ENCODE measurements around the gene TBC1D14. TPM values are rescaled to one million over a fixed set of nuclear protein-coding genes. Genes with fewer than 3 reads are reported as not detected.

TBC1D14 gene
- total RNA-seq, 1 experiment from 2014 or later, result 153 TPM

Other genes starting within 250 kb of the TBC1D14 start
- gene S100P, start 215.9 kb upstream of the TBC1D14 start, total RNA-seq (2014; rRNA removed; shearing (Covaris generic)), result 0.40 TPM in 1 of 2 replicates, not detected in the other
- 50.4 and 51.4 TPM in 2 replicates for gene MRFAP1L1, start 200.0 kb upstream of the TBC1D14 start, total RNA-seq (2014; rRNA removed; shearing (Covaris generic))
- 12.4 and 12.9 TPM in 2 replicates for gene BLOC1S4, start 193.7 kb upstream of the TBC1D14 start, total RNA-seq (2014; rRNA removed; shearing (Covaris generic))
- gene KIAA0232, start 127.1 kb upstream of the TBC1D14 start, total RNA-seq (2014; rRNA removed; shearing (Covaris generic)), result 8.5 and 9.0 TPM in 2 replicates
- gene TADA2B, start 133.5 kb downstream of the TBC1D14 start, total RNA-seq (2014; rRNA removed; shearing (Covaris generic)), result 9.3 and 9.6 TPM in 2 replicates
- 69.6 and 70.6 TPM in 2 replicates for gene GRPEL1, start 158.2 kb downstream of the TBC1D14 start, total RNA-seq (2014; rRNA removed; shearing (Covaris generic))